Suprapubic skin (tissue), 4 donors: ENCODE measurements around the gene MIA.

Experiments
- POLR2A ChIP-seq, 2 donors: fragments of 450-650 bp; IDR thresholded peaks; one replicate each; pipeline ENCODE4 v1.6.1; 2017; ENCODE audit warnings: antibody characterized with exemption in 2 of 2, mild to moderate bottlenecking in 2 of 2, moderate library complexity in 2 of 2
- POLR2AphosphoS5 ChIP-seq, 3 donors: sonication (generic); formaldehyde crosslinking; IDR thresholded peaks; one replicate each; pipeline ENCODE4 v1.6.1; 2017; ENCODE audit warnings: antibody characterized with exemption in 3 of 3
- TF ChIP-seq, protein P1 (sequence below), 2 donors: fragments of 200-600 bp in 1 of 2; fragments of 450-650 bp in 1 of 2; sonication (generic) in 1 of 2; IDR thresholded peaks; one replicate each; pipeline ENCODE4 v1.5.1; 2016 to 2019; ENCODE audit warnings: antibody characterized with exemption in 2 of 2, mild to moderate bottlenecking in 1 of 2, moderate library complexity in 1 of 2

DNA sequence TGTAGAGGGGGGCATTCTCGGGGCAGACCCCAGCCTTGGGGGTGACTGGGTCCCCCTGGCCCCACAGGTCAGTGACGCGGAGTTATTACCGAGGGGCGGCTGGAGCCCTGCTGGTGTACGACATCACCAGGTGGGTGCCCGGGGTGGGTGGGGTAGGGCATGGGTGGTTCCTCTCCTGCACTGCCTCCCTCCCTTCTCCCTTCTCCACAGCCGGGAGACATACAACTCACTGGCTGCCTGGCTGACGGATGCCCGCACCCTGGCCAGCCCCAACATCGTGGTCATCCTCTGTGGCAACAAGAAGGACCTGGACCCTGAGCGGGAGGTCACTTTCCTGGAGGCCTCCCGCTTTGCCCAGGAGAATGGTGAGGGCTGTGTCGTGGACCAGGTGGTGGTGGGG is 8.4 kb downstream of the MIA start:
- TF ChIP-seq POLR2AphosphoS5 (IDR thresholded peaks at IDR 0.05) (no peak), POLR2A (IDR thresholded peaks at IDR 0.05) (no peak)
- TF ChIP-seq, protein P1, sequence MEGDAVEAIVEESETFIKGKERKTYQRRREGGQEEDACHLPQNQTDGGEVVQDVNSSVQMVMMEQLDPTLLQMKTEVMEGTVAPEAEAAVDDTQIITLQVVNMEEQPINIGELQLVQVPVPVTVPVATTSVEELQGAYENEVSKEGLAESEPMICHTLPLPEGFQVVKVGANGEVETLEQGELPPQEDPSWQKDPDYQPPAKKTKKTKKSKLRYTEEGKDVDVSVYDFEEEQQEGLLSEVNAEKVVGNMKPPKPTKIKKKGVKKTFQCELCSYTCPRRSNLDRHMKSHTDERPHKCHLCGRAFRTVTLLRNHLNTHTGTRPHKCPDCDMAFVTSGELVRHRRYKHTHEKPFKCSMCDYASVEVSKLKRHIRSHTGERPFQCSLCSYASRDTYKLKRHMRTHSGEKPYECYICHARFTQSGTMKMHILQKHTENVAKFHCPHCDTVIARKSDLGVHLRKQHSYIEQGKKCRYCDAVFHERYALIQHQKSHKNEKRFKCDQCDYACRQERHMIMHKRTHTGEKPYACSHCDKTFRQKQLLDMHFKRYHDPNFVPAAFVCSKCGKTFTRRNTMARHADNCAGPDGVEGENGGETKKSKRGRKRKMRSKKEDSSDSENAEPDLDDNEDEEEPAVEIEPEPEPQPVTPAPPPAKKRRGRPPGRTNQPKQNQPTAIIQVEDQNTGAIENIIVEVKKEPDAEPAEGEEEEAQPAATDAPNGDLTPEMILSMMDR (IDR thresholded peaks at IDR 0.05) = no peak
